Fibroblast of lung (primary cell): Measurements from ENCODE around the gene TMEM223.

Experiments
- EZH2 ChIP-seq: IDR thresholded peaks from 2 replicates; pipeline ENCODE4 v1.5.1; 2012; ENCODE audit warnings: low read length, control low read depth, mild to moderate bottlenecking; ENCODE audit errors: missing control alignments
- TF ChIP-seq, protein P1 (sequence below), 2 donors: IDR thresholded peaks in 1 of 2; conservative IDR thresholded peaks in 1 of 2; 1 replicate in 1 of 2; 2 replicates in 1 of 2; pipeline ENCODE4 v1.5.1; 2011 to 2012; ENCODE audit warnings: low read length in 2 of 2, control low read depth in 1 of 2, inconsistent platforms in 1 of 2, low read depth in 1 of 2, mild to moderate bottlenecking in 1 of 2

DNA sequence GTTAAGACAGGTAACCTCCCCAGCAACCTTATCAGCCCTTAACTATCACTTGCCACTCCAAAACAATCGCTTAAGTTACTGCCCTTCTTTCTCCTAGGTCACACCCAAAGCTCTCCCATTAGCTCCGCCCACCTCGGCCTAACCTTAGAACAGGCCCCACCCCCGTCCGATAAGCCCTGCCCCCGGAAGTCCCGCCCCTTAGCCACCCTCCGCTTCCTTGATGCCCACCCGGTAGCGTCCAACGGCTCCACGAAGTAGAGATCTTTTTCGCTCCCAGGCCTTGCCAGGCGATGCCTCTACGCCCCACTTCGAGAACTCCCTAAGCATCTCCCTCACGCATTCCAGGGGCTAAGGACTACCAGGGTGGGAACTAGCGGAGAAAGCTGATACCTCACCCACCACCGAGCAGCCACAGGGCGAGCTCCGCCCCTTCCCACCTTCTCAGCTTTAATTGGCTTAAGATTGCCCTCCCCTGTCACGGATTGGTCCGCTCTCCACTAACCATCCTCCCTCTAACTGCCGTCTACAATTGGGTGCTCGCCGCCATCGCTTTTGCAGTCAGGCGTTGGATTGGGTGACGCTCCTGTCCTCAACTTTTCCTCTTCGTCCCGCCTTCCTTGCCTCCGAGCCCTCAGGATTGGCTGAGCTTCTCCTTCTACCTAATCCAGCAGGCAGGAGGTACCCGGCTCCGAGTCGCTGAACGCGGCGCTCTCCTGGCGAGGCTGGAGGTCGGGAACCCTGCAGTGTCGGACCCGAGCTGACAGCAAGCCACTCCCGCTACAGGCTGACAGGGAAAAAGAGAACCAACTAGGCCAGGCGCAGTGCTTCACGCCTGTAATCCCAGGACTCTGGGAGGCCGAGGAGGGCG, 37.8 kb downstream of the TMEM223 start, which contains the start of gene ZBTB3:
- TF ChIP-seq, protein P1, sequence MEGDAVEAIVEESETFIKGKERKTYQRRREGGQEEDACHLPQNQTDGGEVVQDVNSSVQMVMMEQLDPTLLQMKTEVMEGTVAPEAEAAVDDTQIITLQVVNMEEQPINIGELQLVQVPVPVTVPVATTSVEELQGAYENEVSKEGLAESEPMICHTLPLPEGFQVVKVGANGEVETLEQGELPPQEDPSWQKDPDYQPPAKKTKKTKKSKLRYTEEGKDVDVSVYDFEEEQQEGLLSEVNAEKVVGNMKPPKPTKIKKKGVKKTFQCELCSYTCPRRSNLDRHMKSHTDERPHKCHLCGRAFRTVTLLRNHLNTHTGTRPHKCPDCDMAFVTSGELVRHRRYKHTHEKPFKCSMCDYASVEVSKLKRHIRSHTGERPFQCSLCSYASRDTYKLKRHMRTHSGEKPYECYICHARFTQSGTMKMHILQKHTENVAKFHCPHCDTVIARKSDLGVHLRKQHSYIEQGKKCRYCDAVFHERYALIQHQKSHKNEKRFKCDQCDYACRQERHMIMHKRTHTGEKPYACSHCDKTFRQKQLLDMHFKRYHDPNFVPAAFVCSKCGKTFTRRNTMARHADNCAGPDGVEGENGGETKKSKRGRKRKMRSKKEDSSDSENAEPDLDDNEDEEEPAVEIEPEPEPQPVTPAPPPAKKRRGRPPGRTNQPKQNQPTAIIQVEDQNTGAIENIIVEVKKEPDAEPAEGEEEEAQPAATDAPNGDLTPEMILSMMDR (conservative IDR thresholded peaks at IDR 0.05 in 1 of 2, IDR thresholded peaks at IDR 0.05 in 1 of 2; ENCODE audit: low read depth in 1 of 2, low read length in 2 of 2): no peak
- TF ChIP-seq EZH2: no peak
